HG03558 (cell line): ENCODE data around the gene PLPPR2.
"Not testable (repeated sequence)": the region's sequence is repeated elsewhere in the genome, so short reads cannot be mapped to it uniquely, and the experiment has no call there.

Source experiments
- ATAC-seq: cut with Tn5 transposase; IDR thresholded peaks from one replicate; pipeline ENCODE4 v1.9.1; 2021; ENCODE audit warnings: moderate number of reproducible peaks; ENCODE audit not compliant: unreplicated experiment; ENCODE audit errors: extremely low read depth

PLPPR2 gene, protein sequence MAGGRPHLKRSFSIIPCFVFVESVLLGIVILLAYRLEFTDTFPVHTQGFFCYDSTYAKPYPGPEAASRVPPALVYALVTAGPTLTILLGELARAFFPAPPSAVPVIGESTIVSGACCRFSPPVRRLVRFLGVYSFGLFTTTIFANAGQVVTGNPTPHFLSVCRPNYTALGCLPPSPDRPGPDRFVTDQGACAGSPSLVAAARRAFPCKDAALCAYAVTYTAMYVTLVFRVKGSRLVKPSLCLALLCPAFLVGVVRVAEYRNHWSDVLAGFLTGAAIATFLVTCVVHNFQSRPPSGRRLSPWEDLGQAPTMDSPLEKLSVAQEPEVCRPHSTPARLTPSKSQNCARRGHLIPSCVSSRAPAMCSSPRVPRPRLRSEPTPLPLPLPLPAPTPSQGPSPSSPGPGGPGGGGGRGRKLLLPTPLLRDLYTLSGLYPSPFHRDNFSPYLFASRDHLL

DNA sequence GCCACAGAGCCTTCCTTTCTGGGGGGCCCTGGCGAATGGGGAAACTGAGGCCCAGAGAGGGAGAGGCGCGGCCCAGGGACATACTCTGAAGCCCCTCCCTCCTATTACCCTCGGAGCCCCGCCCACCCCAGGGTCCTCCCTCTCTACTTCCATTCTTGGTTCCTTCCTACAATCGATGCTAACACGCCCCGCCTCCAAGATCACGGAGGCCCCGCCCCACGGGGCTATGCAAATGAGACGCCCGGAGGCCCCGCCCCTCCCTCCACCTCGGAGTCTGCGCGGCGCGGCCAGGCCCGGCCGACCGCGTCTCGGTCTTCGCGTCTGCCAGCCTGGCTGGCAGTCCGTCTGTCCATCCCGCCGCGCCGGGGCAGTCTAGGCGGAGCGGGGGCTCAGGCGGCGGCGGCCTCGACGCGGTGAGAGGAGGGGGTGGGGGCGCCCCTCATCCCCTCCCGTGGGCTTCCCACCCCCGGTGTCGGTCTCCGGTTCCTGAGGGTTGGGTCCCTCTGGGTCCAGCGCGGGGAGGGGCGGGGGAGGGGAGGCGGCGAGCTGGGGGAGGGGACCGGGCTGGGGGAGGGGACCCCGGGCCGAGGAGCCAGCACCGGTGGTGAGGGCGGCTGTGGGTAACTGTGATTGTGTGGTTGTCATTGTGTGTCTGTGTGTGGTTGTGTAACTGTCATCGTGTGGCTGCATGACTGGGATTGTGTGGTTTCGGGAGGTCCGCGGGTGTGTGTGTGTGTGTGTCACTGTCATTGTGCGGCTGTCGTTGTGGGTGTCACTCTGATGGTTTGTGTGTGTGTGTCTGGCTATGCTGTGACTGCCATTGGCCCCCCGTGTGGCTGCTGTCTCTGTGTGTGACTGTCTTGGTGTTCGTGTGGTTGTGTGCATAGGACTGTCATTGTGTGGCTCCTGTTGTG, at the start of gene PLPPR2:
Gene PLPPR2, plus strand, starts transcription at position 273 of the 914 bp plus-strand sequence. CDS start 2,242 bp downstream, outside the sequence.
- no peak for ATAC-seq

DNA sequence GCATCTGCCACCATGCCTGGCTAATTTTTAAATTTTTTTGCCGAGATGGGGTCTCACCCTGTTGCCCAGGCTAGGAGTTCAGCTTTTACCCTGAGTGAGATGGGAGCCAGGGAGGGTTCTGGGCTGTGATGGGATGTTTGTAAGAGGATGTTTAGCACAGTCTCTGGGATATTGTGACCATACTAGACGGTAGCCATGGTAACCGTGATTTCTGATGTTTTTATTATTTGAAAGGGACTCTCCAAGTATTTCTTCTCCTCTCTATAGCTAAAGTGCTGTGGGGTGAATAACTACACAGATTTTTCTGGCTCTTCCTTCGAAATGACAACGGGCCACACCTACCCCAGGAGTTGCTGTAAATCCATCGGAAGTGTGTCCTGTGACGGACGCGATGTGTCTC, 48.9 kb upstream of the PLPPR2 start:
- ATAC-seq, result no peak

DNA sequence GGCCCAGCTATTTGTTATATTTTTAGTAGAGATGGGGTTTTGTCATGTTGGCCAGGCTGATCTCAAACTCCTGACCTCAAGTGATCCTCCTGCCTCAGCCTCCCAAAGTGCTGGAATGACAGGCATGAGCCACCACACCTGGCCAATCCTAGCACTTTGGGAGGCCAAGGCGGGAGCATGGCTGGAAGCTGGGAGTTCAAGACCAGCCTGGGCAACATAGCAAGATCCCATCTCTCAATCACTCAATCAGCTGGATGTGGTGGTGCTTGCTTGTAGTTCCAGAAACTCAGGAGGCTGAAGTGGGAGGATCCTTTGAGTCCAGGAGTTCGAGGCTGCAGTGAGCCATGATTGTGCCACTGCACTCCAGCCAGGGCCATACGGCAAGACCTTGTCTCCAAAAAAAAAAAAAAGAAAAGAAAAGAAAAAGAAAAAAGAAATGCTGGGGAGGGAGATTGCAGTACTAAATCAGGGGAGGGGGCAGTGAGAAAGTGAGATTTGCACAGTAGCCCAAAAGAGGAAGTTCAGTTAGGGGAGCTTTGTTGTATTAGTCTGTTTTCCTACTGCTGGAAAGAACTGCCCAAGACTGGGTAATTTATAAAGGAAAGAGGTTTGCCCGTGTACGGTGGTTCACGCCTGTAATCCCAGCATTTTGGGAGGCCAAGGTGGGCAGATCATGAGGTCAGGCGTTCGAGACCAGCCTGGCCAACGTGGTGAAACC, 34.8 kb upstream of the PLPPR2 start:
- not testable (repeated sequence) for ATAC-seq

DNA sequence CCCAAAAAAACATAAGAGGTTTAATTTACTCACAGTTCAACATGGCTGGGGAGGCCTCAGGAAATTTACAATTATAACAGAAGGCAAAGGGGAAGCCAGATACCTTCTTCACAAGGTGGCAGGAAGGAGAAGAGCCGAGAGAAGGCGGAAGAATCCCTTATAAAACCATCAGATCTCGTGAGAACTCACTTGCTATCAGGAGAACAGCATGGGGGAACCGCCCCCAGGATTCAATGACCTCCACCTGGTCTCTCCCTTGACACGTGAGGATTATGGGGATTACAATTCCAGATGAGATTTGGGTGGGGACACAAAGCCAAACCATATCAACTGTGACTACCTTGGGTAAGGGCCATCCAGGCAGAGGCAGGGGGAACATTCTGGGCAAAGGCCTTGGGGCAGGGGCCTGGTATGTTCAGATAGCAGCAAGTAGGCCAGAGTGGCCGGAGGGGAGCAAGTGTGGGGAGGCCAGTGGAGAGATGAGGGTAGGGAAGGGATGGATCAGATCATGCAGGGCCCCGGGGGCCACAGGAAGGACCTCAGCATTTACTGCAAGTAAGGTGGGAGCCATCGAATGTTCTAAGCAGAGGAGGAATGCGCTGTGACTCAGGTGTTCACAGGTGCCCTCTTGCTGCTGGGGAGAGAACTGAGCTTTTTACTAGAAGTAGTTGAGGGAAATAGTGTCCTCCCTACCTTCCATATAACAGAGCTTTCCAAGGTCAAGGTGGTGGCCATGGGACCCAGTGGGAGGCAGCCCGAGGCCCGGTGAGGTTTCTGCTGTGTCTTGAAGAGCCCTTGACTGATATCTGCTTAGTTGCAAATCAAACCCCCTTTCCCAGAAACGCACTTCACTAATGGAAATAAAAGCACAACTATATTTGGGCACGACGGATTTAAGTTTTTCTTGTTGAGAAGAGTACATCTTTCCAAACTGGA, 33.8 kb upstream of the PLPPR2 start:
- ATAC-seq, result no peak

DNA sequence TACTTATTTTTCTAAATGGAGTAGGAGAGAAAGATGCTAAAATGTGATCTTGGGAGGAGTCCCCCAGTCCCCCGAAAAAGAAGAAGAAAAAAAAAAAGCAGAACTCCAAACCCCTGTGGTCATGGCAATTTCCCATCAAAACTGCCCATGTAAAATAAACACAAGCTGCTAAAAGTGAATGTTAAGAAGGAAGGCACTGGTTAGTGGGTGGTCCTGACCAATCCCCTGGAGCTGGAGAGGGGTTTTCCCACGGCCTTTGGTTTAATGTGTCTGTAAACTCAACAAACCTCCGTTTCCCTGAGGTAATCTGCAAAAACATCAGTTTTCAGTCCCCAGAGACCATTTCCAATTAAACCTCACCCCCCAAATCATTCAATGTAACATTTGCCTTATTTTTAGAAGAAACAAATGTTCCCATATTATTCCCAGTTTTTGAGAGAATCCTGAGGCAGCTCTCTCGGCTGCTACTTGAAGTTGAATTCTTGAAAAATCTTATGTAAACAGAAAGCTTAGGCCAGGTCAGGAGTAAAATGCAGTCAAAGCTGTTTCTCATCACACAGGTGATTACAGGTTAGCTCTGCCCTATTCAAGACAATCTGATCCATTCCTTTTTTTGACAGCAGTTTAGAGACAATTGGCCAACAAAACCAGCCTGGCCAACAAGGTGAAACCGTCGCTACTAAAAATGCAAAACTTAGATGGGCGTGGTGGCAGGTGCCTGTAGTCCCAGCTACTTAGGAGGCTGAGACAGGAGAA, 32.8 kb upstream of the PLPPR2 start:
- no peak for ATAC-seq

DNA sequence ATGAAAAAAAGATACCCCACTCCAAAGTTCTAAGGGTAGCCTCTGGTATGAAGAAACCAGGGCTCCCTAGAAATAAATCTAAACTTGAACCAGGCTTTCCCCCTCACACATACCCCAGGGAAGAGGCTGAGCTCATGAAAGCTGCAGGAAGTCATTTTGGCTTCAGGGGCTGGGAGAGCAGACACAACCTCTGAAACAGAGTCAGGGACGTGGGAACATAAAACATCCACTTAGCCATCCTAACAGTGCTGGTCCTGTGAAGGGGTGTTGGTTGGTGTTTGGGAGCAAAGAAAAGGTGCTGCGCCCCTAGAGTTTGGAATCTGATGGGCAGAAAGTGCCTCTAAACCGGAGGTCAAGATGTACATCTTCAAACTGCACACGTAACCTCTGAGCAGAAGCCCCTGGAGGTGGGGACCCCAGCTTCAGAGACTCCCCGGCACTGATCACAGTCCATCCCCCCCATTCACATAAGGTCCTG, 31.6 kb upstream of the PLPPR2 start:
- ATAC-seq, result no peak

DNA sequence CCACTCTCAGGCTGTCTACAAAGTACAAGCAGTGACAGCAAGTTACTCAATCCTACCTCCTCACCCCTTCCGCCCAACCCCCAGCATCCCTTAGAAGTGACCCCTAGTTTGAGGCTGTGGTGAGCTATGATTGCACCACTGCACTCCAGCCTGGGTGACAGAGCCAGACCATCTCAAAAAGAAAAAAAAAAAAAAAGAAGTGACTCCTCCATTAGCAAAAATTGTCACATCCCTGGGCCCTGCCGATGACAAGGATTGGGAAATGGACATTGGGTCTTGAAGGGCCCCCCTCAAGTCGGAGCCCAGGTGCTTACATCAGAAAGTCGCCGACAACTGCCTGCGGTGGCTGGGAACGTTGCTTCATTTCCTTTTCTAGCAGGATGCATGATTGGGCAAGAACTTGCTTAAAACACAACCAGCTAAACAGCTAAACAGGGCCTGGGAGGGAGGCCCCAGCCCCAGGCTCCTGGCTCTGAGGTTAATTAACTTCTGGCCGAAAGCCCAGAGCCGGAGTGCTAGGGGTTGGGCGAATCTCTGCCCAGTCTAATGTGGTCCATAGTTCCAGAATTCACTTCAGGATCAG, 31.1 kb upstream of the PLPPR2 start:
- ATAC-seq, result no peak

DNA sequence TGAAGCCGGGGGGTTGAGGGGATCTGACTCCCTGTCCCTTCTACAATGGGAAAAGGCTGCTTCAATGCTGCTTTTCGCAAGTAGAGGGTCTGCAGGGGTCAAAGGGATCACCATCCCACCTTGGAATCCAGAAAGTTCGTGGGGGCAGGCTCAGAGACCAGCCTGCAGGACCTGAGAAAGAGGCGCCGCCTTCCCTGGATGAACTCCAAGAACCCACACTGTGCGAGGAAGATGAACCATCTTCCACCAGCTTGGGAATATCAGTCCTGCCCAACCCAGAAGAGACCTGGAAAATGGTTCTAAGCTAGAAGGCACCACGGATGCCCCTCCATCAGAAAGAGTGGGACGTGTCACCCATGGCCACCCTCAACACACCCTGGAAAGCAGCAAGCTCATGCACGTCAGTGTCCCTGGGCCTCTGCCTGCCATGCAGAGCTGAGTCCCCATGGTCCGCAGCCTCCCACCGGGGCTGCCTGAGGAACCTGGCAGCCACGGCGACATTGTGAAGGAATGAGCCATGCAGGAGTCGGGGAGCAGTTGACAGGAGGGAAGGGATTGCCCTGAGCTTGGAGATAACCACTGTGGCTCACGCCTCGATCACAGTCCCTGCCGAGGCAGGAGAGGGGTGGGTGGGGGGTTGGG, 30.4 kb upstream of the PLPPR2 start:
- ATAC-seq, result no peak

DNA sequence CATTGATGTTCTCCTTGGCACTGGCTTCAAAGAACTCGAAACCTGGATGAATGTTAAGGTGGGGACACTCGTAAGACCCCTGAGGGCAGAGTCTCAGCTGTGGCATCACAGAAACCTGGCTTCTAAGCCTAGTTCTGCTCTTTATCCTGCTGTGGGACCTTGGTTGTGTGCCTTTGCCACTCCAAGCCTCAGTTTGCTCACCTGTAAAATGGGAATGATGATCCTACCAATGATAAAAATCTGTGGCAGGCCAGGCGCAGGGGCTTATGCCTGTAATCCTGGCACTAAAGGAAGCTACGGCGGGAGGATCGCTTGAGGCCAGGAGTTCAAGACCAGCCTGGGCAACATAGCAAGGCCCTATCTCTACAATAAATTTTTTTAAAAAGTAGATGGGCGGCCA, 29.7 kb upstream of the PLPPR2 start:
- no peak for ATAC-seq

DNA sequence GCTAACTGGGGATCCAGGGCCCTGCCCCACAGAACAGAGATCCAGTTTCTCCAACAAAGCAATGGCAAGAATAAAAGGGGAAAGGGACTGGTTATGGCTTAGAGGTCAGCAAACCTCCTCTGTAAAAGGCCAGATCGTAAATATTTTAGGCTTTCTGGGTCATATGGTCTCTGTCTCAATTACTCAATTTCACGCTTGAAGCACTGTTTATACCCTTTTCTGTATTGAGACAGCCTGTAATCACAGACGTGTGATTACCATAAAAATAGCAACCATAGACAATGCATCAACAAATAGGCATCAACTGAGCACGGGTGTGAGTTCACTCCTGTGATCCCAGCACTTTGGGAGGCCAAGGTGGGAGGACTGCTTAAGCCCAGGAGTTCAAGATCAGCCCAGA, 25.1 kb upstream of the PLPPR2 start:
- no peak for ATAC-seq

DNA sequence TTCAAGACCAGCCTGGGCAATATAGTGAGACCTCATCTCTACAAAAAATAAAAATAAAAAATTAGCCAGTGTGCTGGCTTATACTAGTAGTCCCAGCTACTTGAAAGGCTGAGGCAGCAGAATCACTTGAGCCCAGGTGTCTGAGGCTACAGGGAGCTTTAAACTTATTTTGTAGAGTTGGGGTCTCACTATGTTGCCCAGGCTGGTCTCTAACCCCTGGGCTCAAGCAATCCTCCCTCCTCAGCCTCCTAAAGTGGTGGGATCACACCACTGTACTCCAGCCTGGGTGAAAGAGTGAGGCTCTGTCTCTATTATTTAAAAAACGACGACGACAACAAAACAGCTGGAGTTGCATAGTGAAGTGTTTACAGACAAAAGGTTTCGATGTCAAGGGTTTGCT, 23.7 kb upstream of the PLPPR2 start:
- no peak for ATAC-seq

DNA sequence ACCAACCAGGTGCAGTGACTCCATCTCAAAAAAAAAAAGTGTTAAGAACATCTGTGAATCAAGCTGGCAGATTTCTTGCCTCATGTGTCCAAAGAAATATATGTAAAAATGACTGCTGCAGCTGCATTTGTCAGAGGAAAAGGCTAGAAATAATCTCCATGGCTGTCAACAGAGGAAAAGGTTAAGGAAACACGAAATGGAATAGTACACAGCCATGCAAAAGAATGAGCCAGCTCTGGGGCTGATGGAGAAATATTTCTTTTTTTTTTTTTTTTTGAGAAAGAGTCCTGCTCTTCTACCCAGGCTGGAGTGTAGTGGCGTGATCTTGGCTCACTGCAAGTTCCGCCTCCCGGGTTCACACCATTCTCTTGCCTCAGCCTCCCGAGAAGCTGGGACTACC, 22.4 kb upstream of the PLPPR2 start:
- ATAC-seq, result no peak

DNA sequence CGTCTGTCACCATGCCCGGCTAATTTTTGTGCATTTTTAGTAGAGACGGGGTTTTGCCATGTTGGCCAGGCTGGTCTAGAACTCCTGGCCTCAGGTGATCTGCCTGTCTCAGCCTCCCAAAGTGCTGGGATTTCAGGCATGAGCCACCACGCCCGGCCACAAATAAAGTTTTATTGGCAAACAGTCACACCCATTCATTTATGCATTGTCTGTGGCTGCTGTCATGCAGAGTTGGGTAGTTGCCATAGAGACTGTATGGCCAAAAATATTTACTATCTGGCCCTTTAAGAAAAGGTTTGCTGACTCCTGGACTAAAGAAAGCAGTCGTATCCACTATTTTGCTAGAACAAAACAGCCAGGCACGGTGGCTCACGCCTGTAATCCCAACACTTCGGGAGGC, 21.4 kb upstream of the PLPPR2 start:
- not testable (repeated sequence) for ATAC-seq

DNA sequence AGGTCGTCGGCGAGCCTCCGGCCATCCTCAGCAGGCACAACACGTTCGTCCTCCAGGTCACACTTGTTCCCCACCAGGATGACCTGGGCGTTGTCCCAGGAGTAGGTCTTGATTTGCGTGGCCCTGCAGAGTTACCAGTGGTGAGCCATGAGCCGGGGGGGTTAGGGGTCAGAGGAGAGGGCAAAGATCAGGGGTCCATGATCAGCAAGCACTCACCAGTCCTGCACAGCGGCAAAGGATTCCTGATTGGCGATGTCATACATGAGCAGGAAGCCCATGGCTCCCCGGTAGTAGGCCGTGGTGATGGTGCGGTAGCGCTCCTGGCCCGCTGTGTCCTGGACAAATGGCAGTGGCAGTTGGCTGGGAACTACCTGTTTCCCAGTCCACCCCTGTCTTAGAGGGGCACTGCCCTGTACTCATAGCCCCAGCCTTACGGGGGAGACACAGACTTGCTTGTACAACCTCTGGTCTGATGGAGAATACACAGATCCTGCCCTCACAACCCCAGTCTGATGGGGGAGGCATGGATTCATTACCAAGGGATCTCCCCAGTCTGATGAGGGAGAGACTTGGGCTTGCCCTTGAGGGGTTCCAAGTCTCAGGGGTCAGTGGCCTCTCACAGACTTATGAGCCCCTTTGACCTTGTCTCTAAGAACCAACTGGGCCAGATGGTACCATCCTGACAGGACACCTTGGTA, 19.6 kb upstream of the PLPPR2 start:
- ATAC-seq, result no peak

DNA sequence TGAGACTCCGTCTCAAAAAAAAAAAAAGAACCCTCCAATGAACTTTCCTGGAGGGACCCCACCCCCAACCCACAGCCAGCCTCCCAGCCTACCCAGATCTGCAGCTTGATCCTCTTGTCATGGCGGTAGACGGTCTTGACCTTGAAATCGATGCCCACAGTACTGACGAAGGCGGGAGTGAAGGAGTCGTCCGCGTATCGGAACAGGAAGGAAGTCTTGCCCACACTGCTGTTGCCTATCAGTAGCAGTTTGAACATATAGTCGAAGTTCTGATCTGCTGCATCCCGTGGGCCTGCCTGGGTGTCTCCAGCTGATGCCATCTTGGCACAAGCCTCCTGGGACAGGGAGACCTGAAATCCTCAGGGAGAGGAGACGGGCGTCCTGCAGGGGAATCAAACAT, 18.2 kb upstream of the PLPPR2 start:
- ATAC-seq, result no peak

DNA sequence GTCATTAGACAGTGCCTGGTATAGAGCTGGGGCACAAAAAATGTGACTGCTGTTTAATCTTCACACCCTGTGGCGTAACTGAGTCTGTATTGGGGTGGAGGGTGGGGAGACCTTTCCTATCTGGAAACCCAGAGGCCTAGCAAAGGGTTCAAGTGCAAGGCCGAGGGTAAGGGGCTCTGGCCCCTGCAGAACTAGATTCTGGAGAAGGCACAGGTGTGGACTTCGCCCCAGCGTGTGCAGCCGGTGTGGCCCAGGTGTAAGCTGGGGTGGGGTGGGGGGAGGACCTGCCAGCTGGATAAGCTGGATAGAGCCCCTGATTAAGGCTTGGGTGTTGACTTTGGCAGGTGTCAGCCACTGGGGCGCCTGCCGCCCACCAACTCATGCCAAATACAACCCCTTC, 17.1 kb upstream of the PLPPR2 start:
- ATAC-seq, result no peak

DNA sequence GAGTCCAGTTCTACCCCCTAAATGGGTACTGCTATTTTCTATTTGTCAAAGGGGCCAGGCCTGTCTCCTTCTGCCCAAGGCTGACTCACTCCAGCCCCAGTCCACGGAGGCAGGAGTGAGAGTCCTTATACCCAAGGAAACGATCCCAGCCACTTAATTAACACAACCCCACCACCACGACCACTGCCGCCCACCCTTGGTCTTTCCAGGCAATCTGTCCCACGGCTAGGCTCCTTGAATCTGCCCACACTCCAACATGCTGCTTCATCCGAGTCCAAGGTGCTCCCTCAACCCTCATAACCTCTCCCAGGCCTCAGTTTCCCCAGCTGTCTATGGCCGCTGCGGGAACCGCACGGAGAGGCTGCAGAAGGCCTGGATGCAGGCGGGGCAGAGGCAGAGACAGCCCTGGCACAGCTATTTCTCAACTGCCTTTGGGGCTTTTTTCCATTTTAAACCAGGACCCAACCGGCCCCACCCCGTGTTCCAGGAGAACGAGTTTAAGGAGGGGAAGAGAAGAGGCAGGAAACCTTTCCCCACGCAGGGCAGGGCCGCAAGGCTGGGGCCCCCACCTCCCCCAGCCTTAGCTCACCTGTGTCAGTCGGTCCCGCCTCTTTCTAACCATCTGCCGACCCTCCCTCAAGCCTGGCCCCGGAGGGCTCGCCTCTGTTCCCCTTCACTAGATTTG, 16.5 kb upstream of the PLPPR2 start:
- ATAC-seq, result no peak
